Measurements from ENCODE around the gene STX2.

STX2 gene

DNA sequence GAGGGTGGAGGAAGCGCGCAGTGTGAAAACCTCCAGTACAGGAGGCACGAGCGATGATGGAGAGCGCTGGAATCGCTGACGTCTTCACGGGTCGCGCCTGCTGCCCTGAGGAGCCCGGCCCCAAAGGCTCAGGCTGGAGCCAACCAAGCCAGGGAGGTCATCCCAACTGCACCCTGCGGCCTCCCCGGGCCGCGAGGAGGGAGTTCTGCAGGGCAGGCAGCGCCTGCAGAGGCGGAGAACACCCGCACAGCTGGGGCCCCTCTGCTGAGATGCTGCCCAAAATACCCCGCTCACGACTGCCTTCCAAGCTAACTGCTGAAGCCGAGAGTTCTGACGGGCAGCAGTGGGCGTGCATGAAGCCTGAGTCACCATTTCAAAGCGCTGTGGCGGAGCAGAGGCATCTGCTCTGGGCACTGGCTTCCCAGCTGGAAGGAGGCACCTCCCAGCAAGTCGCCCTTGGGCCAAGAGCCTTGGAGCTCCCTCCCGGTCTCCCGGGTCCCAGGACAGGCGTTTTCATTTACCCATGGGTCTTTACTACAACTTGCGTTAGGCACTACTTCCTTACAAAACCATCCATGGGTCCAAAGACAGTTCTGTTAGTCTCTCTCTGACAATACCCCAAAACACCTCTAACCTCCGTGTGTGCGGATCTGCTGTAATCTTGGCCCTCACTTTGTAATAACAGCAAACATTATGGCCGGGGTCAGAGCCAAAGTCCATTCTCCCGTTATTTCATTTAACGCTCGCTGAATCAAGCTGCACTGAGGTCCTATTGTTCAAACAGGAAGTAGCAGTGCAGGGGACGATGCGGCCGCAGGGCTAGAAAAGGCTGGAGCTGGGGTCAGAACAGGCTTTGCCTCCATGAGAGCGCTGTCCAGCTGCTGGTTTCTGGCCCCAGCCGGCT lies 62.8 kb downstream of the STX2 start:
- H3K27ac ChIP-seq (ENCODE audit: insufficient read depth, low read length, poor library complexity, severe bottlenecking), result no peak overlapping the region
- DNase-seq, result no peak

DNA sequence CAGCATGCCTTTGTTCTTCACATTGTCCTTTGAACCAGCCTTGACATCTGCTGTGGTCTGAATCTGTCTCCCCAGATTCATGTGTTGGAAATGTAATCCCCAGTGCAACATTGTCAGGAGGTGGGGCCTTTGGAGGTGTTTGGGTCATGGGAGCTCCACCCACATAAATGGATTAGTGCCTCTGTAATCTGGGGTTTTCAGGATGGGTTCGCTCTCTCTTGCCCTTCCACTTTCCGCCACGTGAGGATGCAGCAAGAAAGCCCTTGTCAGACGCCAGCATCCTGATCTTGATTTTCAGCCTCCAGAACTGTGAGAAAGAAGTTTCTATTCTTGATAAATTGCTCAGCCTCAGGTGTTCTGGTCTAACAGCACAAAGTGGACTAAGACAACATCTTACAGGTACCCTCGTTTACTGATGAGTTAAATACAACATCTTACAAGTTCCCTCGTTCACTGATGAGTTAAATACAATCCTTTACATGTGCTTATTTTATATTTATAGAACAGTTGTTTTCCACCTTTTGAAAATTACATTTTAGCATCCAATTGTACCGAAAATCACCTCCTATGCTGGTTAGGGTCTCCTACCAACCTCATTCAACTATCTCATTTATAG lies 68.5 kb downstream of the STX2 start:
- DNase-seq, result no peak
- Histone ChIP-seq H3K27me3 (replicated peaks; ENCODE audit: control insufficient read depth, insufficient read depth, low read length, poor library complexity, severe bottlenecking) (no peaks in the 10 kb centered on the region), H3K9me3 (ENCODE audit: control insufficient read depth, low read length) (no peaks in the 10 kb centered on the region), H3K4me1 (ENCODE audit: control insufficient read depth, insufficient read depth, low read length, poor library complexity, severe bottlenecking) (no peaks in the 10 kb centered on the region), H3K4me3 (ENCODE audit: insufficient read depth, low read depth, low read length, poor library complexity, severe bottlenecking) (no peak overlapping the region), H3K36me3 (ENCODE audit: control insufficient read depth, insufficient read depth, low read length) (no peaks in the 10 kb centered on the region), H3K27ac (ENCODE audit: insufficient read depth, low read length, poor library complexity, severe bottlenecking) (no peak overlapping the region)

More for the DNA sequence above, 62.8 kb downstream of the STX2 start:
- H3K27me3 ChIP-seq (replicated peaks; ENCODE audit: control insufficient read depth, insufficient read depth, low read length, poor library complexity, severe bottlenecking), result no peaks in the 10 kb centered on the region
- no peaks in the 10 kb centered on the region for H3K9me3 ChIP-seq (ENCODE audit: control insufficient read depth, low read length)
- H3K4me3 ChIP-seq (ENCODE audit: insufficient read depth, low read depth, low read length, poor library complexity, severe bottlenecking), result peak overlapping the region; percentile 45
- no peaks in the 10 kb centered on the region for H3K4me1 ChIP-seq (ENCODE audit: control insufficient read depth, insufficient read depth, low read length, poor library complexity, severe bottlenecking)
- H3K36me3 ChIP-seq (ENCODE audit: control insufficient read depth, insufficient read depth, low read length), result no peaks in the 10 kb centered on the region

DNA sequence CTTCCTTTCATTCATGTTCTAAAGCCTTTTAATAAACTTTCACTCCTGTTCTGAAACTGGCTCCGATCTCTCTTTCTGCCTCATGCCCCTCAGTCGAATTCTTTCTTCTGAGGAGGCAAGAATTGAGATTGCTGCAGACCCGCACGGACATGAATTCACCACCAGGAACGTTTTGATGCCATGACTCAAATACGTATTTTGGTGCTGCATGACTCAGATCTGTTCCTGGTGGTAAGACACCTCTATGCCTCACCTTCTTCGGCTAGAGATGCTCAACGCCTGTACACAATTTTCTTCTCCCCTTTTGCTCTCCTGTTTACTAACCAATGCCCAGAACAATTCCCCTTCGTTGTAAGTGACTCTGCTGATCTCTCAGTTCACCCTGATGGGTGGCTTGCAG lies 70.9 kb downstream of the STX2 start:
- H3K36me3 ChIP-seq (ENCODE audit: control insufficient read depth, insufficient read depth, low read length), result no peaks in the 10 kb centered on the region
- H3K4me1 ChIP-seq (ENCODE audit: control insufficient read depth, insufficient read depth, low read length, poor library complexity, severe bottlenecking), result no peaks in the 10 kb centered on the region
- H3K4me3 ChIP-seq (ENCODE audit: insufficient read depth, low read depth, low read length, poor library complexity, severe bottlenecking), result no peak overlapping the region
- no peaks in the 10 kb centered on the region for H3K9me3 ChIP-seq (ENCODE audit: control insufficient read depth, low read length)
- no peaks in the 10 kb centered on the region for H3K27me3 ChIP-seq (replicated peaks; ENCODE audit: control insufficient read depth, insufficient read depth, low read length, poor library complexity, severe bottlenecking)
- no peak overlapping the region for H3K27ac ChIP-seq (ENCODE audit: insufficient read depth, low read length, poor library complexity, severe bottlenecking)
- no peak for DNase-seq

DNA sequence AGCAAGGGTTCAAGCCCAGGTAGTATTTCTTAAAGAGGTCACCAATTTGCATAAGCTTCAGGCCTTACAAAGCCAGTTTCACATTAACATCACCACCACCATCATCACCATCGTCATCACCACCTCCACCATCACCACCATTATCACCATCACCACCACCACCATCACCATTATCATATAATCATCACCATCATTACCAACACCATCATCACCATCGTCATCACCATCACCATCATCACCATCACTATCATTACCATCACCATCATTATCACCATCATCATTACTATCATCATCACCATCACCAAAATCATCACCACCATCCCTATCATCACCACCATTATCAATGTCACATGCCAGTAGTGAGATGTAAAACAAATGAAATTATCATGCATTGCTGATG lies 72.6 kb downstream of the STX2 start:
- Histone ChIP-seq H3K9me3 (ENCODE audit: control insufficient read depth, low read length) (no peaks in the 10 kb centered on the region), H3K4me1 (ENCODE audit: control insufficient read depth, insufficient read depth, low read length, poor library complexity, severe bottlenecking) (peaks cover 6% of the 10 kb centered on the region)
- no peak for DNase-seq

DNA sequence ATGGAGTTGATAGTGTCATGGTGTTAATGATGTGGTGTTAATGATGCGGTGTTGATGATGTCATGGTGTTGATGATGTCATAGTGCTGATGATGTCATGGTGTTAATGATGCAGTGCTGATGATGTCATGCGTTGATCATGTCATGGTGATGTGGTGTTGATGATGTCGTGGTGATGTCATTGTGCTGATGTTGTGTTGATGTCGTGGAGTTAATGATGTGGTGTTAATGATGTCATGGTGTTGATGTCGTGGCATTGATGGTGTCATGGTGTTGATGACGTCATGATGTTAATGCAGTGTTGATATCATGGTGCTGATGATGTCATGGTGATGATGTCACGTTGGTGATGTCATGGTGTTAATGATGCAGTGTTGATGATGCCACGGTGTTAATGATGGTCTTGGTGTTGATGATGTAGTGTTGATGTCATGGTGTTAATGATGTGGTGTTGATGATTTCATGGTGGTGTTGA lies 73.8 kb downstream of the STX2 start:
- H3K4me1 ChIP-seq (ENCODE audit: control insufficient read depth, insufficient read depth, low read length, poor library complexity, severe bottlenecking), result peaks cover 14% of the 10 kb centered on the region
- H3K9me3 ChIP-seq (ENCODE audit: control insufficient read depth, low read length), result no peaks in the 10 kb centered on the region
- no peak overlapping the region for H3K4me3 ChIP-seq (ENCODE audit: insufficient read depth, low read depth, low read length, poor library complexity, severe bottlenecking)
- no peak for DNase-seq
- no peaks in the 10 kb centered on the region for H3K36me3 ChIP-seq (ENCODE audit: control insufficient read depth, insufficient read depth, low read length)
- H3K27me3 ChIP-seq (replicated peaks; ENCODE audit: control insufficient read depth, insufficient read depth, low read length, poor library complexity, severe bottlenecking), result no peaks in the 10 kb centered on the region
- H3K27ac ChIP-seq (ENCODE audit: insufficient read depth, low read length, poor library complexity, severe bottlenecking), result no peak overlapping the region

More for the DNA sequence above, 72.6 kb downstream of the STX2 start:
- Histone ChIP-seq H3K27me3 (replicated peaks; ENCODE audit: control insufficient read depth, insufficient read depth, low read length, poor library complexity, severe bottlenecking) (no peaks in the 10 kb centered on the region), H3K36me3 (ENCODE audit: control insufficient read depth, insufficient read depth, low read length) (no peaks in the 10 kb centered on the region), H3K27ac (ENCODE audit: insufficient read depth, low read length, poor library complexity, severe bottlenecking) (no peak overlapping the region), H3K4me3 (ENCODE audit: insufficient read depth, low read depth, low read length, poor library complexity, severe bottlenecking) (no peak overlapping the region)

DNA sequence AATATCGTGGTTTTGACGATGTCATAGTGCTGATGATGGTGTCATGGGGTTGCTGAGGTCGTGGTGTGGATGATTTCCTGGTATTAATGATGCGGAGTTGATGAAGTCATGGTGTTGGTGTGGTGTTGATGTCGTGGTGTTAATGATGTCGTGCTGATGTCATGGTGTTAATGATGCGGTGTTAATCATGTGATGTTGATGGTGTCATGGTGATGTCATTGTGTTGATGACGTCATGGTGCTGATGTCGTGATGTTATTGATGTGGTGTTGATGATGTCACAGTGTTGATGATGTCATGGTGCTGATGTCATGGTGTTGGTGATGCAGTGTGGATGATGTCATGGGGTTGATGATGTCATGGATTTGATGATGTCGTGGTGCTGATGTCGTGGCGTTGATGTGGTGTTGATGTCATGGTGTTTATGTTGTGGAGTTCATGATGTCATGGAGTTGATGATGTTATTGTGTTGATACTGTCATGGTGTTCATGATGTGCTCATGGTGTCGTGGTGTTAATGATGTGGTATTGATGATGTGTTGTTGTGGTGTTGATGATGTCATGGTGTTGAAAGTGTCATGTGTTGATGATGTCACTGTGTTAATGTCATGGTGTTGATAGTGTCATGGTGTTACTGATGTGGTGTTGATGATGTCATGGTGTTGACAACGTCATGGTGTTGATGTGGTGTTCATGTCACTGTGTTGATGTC lies 74.4 kb downstream of the STX2 start:
- H3K36me3 ChIP-seq (ENCODE audit: control insufficient read depth, insufficient read depth, low read length), result no peaks in the 10 kb centered on the region
- H3K9me3 ChIP-seq (ENCODE audit: control insufficient read depth, low read length), result no peaks in the 10 kb centered on the region
- no peak overlapping the region for H3K27ac ChIP-seq (ENCODE audit: insufficient read depth, low read length, poor library complexity, severe bottlenecking)
- no peak overlapping the region for H3K4me3 ChIP-seq (ENCODE audit: insufficient read depth, low read depth, low read length, poor library complexity, severe bottlenecking)
- DNase-seq, result peak in 1 of 3 donors; percentile 22
- H3K27me3 ChIP-seq (replicated peaks; ENCODE audit: control insufficient read depth, insufficient read depth, low read length, poor library complexity, severe bottlenecking), result no peaks in the 10 kb centered on the region
- H3K4me1 ChIP-seq (ENCODE audit: control insufficient read depth, insufficient read depth, low read length, poor library complexity, severe bottlenecking), result peaks cover 14% of the 10 kb centered on the region

DNA sequence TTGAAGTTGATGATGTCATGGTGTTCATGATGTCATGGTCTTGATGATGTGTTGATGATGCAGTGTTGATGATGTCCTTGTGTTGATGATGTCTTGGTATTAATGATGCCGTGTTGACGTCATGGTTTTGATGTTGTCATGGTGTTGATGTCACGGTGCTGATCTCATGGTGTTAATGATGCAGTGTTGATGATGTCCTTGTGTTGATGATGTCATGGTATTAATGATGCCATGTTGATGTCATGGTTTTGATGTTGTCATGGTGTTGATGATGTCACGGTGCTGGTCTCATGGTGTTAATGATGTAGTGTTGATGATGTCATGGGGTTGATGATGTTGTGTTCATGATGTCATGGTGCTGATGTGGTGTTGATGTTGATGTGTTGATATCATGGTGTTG lies 75.0 kb downstream of the STX2 start:
- DNase-seq, result no peak
- H3K9me3 ChIP-seq (ENCODE audit: control insufficient read depth, low read length), result no peaks in the 10 kb centered on the region
- H3K4me3 ChIP-seq (ENCODE audit: insufficient read depth, low read depth, low read length, poor library complexity, severe bottlenecking), result no peak overlapping the region
- peaks cover 14% of the 10 kb centered on the region for H3K4me1 ChIP-seq (ENCODE audit: control insufficient read depth, insufficient read depth, low read length, poor library complexity, severe bottlenecking)
- no peaks in the 10 kb centered on the region for H3K36me3 ChIP-seq (ENCODE audit: control insufficient read depth, insufficient read depth, low read length)
- no peaks in the 10 kb centered on the region for H3K27me3 ChIP-seq (replicated peaks; ENCODE audit: control insufficient read depth, insufficient read depth, low read length, poor library complexity, severe bottlenecking)
- no peak overlapping the region for H3K27ac ChIP-seq (ENCODE audit: insufficient read depth, low read length, poor library complexity, severe bottlenecking)

DNA sequence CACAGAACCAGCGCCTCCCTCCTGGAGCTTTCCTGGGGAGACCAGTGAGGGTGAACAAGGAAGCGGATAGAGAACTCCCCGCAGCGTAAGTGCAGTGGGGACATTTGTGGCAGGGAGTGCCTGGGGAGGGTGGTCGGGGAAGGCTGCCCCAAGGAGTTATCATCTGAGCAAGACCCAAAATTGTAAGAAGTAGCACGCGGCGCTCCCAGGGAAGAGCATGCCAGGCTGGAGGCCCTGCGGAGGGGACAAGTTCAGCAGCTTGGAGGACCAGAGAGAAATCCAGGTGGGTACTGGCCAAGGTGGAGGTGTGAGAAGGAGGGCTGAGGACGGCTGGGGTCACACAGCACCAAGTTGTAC lies 76.8 kb downstream of the STX2 start:
- no peaks in the 10 kb centered on the region for H3K36me3 ChIP-seq (ENCODE audit: control insufficient read depth, insufficient read depth, low read length)
- H3K4me1 ChIP-seq (ENCODE audit: control insufficient read depth, insufficient read depth, low read length, poor library complexity, severe bottlenecking), result peaks cover 14% of the 10 kb centered on the region
- no peaks in the 10 kb centered on the region for H3K9me3 ChIP-seq (ENCODE audit: control insufficient read depth, low read length)
- H3K4me3 ChIP-seq (ENCODE audit: insufficient read depth, low read depth, low read length, poor library complexity, severe bottlenecking), result peak overlapping the region; percentile 43
- DNase-seq, result no peak
- H3K27ac ChIP-seq (ENCODE audit: insufficient read depth, low read length, poor library complexity, severe bottlenecking), result no peak overlapping the region
- H3K27me3 ChIP-seq (replicated peaks; ENCODE audit: control insufficient read depth, insufficient read depth, low read length, poor library complexity, severe bottlenecking), result no peaks in the 10 kb centered on the region

DNA sequence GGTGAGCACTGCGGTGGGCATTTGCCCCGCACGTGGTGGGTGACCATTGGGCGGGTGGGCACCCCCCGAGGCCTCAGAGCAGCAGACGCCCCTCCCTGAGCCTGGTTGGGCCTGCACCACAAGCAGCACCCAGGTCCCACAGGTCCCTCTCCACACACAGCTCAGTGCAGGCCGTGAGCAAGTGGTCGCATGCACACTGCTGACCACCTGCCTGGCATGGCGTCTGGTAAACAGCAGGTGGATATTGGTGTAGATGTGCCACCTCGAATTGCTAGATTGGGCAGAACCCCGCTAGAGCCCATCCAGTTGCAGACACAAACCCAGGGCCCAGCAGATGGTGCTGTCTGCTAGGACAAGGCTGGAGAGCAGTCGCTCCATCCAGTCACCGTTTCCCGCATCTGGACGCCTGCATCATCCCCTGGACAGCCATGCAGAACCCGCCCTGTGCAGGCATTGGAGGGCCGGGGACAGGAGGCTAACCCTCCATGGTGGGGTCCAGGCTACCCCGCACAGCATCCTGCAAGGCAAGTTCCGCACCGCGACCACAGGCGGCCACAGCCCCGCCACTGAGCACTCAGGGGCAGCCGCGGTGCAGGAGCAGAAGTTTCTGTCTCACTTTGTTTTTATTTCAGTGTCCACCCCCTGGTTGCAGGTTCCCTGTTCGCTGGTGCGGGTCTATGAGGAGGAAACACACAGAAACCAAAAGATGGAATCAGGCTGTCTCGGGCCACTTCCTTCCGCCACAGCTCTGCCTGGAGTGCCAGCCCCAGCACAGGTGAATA lies 77.3 kb downstream of the STX2 start:
- Histone ChIP-seq H3K4me1 (ENCODE audit: control insufficient read depth, insufficient read depth, low read length, poor library complexity, severe bottlenecking) (peaks cover 14% of the 10 kb centered on the region), H3K27me3 (replicated peaks; ENCODE audit: control insufficient read depth, insufficient read depth, low read length, poor library complexity, severe bottlenecking) (no peaks in the 10 kb centered on the region), H3K36me3 (ENCODE audit: control insufficient read depth, insufficient read depth, low read length) (no peaks in the 10 kb centered on the region), H3K4me3 (ENCODE audit: insufficient read depth, low read depth, low read length, poor library complexity, severe bottlenecking) (peak overlapping the region; percentile 43), H3K27ac (ENCODE audit: insufficient read depth, low read length, poor library complexity, severe bottlenecking) (no peak overlapping the region), H3K9me3 (ENCODE audit: control insufficient read depth, low read length) (no peaks in the 10 kb centered on the region)
- peak in 2 of 3 donors; percentile 22 to 34 for DNase-seq
